ENCODE results near the gene HTD2.

The HTD2 gene

GRCh38 chr3:58357402-58357801 lies 51.1 kb downstream of the HTD2 start:
- no peak for DNase-seq (ENCODE audit: low read depth in 2 of 2)

DNA sequence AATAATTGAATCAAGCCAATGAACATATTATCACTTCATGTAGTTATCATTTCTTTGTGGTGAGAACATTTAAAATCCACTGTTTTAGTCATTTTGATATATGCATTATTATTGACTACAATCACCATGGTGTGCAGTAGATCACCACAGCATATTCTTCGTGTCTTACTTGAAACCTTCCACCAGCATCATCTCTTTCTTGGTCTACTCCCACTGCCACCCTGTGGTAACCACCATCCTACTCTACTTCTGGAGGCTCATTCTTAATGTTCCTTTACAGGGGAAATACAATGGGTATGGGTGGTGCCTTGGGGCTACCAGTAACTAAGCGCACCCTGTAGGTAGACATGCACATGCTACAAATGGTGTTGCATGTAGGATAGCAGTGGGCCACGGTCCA lies 51.8 kb downstream of the HTD2 start:
- no peak for DNase-seq (ENCODE audit: low read depth in 2 of 2)

- DNase-seq (ENCODE audit: low read depth in 2 of 2) = no peak
Observed at GRCh38 chr3:58358808-58359207, 52.5 kb downstream of the HTD2 start.

DNA sequence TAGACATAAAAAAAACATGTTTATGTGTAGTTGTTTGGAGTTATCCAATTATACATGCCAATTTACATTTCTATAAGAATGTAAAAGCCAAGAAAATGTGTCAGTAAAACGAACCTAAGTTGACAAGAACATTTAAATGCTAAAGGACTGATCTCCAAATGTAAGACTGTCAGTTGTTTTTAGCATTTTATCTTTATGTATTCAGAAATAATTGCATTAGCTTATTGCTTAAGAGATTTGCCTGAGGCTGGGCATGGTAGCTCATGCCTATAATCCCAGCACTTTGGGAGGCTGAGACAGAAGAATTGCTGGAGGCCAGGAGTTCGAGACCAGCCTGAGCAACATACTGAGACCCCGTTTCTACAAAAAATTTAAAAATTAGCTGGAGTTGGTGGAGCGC lies 53.3 kb downstream of the HTD2 start:
- DNase-seq (ENCODE audit: low read depth in 2 of 2) = no peak

GRCh38 chr3:58361866-58362265 lies 55.5 kb downstream of the HTD2 start:
- no peak for DNase-seq (ENCODE audit: low read depth in 2 of 2)

- no peak for DNase-seq (ENCODE audit: low read depth in 2 of 2)
Observed at GRCh38 chr3:58366699-58367098, 60.4 kb downstream of the HTD2 start.

DNA sequence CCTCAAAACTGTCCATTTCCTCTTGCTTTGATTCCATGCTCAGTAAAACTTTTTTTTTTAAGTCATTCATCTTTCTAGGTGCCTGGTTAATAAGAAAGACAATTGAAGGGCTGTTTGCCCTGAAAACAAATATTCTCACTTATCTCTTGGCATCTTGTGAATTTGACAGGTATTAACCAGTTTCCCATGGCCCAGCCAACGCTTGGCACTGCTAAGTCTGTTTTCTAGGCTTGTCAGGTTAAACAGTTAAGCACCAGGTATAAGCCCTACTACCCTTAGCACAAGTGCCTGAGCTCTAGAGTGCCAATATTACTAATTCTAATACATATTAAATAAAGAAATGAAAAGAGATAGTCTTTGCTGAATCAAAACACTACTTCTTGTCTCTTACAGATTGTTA lies 62.7 kb downstream of the HTD2 start:
- DNase-seq (ENCODE audit: low read depth in 2 of 2) = no peak

Data from fibroblast of skin of left quadriceps (primary cell).